GM18520 (cell line): ENCODE results near the gene CKLF.

Experiments used
- ATAC-seq: cut with Tn5 transposase; IDR thresholded peaks from one replicate; pipeline ENCODE4 v1.9.1; 2021; ENCODE audit not compliant: unreplicated experiment

CKLF gene

GRCh38 chr16:66517586-66518263 lies 34.7 kb upstream of the CKLF start:
- ATAC-seq, result no peak

- ATAC-seq, result no peak
These were observed 32.6 kb upstream of the CKLF start for GRCh38 chr16:66519482-66520373.

GRCh38 chr16:66520406-66521170 lies 31.8 kb upstream of the CKLF start:
- no peak for ATAC-seq

- no peak for ATAC-seq
These were observed 31.1 kb upstream of the CKLF start for GRCh38 chr16:66521252-66521713.

GRCh38 chr16:66521951-66522771 lies 30.2 kb upstream of the CKLF start:
- peak; percentile 60 for ATAC-seq

- no peak for ATAC-seq
These were observed 29.4 kb upstream of the CKLF start for GRCh38 chr16:66522816-66523590.

- no peak for ATAC-seq
These were observed 28.5 kb upstream of the CKLF start for GRCh38 chr16:66523861-66524354.

- ATAC-seq, result peak; percentile 47
These were observed 27.7 kb upstream of the CKLF start for GRCh38 chr16:66524601-66525164.

- no peak for ATAC-seq
These were observed 26.8 kb upstream of the CKLF start for GRCh38 chr16:66525396-66526180.

- ATAC-seq, result no peak
These were observed 24.1 kb upstream of the CKLF start for GRCh38 chr16:66528294-66528693.

- no peak for ATAC-seq
These were observed 22.9 kb upstream of the CKLF start for GRCh38 chr16:66529475-66529874.

- ATAC-seq, result no peak
These were observed 18.0 kb upstream of the CKLF start for GRCh38 chr16:66534376-66534799.

GRCh38 chr16:66536525-66536924 lies 15.9 kb upstream of the CKLF start:
- no peak for ATAC-seq

GRCh38 chr16:66537236-66537635 lies 15.1 kb upstream of the CKLF start:
- ATAC-seq, result no peak

- ATAC-seq, result no peak
These were observed 13.5 kb upstream of the CKLF start for GRCh38 chr16:66538910-66539309.

GRCh38 chr16:66539623-66540469 lies 12.5 kb upstream of the CKLF start:
- ATAC-seq, result no peak
